NT2/D1 (cell line): ENCODE data around the gene ZNF385C.

ENCODE experiments used
- DNase-seq: peaks from one replicate; pipeline ENCODE4 v3.0.0-alpha.2; 2011; ENCODE audit warnings: low read depth, low spot score
- H3K27me3 ChIP-seq: 2 replicates; pipeline ENCODE4 v1.6.0; 2011; ENCODE audit warnings: mild to moderate bottlenecking; ENCODE audit not compliant: insufficient read length, insufficient read depth
- H3K36me3 ChIP-seq: 2 replicates; pipeline ENCODE4 v1.6.1; 2011; ENCODE audit warnings: mild to moderate bottlenecking, low read length, mixed read lengths; ENCODE audit not compliant: insufficient read depth, insufficient read length
- H3K4me1 ChIP-seq: 2 replicates; pipeline ENCODE4 v1.5.1; 2011; ENCODE audit not compliant: insufficient read depth, insufficient read length
- H3K4me3 ChIP-seq: 2 replicates; pipeline ENCODE4 v1.5.1; 2011; ENCODE audit warnings: low read depth; ENCODE audit not compliant: insufficient read length
- H3K9ac ChIP-seq: 2 replicates; pipeline ENCODE4 v1.6.0; 2011; ENCODE audit warnings: low read depth; ENCODE audit not compliant: insufficient read length
- H3K9me3 ChIP-seq: 2 replicates; pipeline ENCODE4 v1.5.1; 2011; ENCODE audit warnings: mild to moderate bottlenecking, low read length; ENCODE audit not compliant: insufficient read depth
- SUZ12 ChIP-seq: IDR thresholded peaks from 2 replicates; pipeline ENCODE4 v1.6.1; 2011; ENCODE audit not compliant: insufficient read length, insufficient read depth; ENCODE audit errors: extremely low read depth
- YY1 ChIP-seq: IDR thresholded peaks from 2 replicates; pipeline ENCODE4 v1.6.1; 2011; ENCODE audit not compliant: insufficient read length, insufficient read depth
- ZNF274 ChIP-seq: IDR thresholded peaks from 2 replicates; pipeline ENCODE4 v1.6.1; 2011; ENCODE audit warnings: mild to moderate bottlenecking, low read depth, low read length

The ZNF385C gene

GRCh38 chr17:42111265-42111636 is 13.0 kb upstream of the ZNF385C start:
- Histone ChIP-seq H3K9ac (no peak overlapping the region), H3K36me3 (peaks cover 37% of the 10 kb centered on the region), H3K4me1 (peaks cover 11% of the 10 kb centered on the region), H3K27me3 (no peaks in the 10 kb centered on the region), H3K9me3 (no peaks in the 10 kb centered on the region), H3K4me3 (no peak overlapping the region)
- TF ChIP-seq ZNF274 (no peak), YY1 (no peak), SUZ12 (no peak)
- no peak for DNase-seq

- H3K9ac ChIP-seq: no peak overlapping the region
- TF ChIP-seq SUZ12 (no peak), ZNF274 (no peak), YY1 (no peak)
- H3K9me3 ChIP-seq: no peaks in the 10 kb centered on the region
- H3K4me1 ChIP-seq: peaks cover 11% of the 10 kb centered on the region
- no peaks in the 10 kb centered on the region for H3K27me3 ChIP-seq
- H3K4me3 ChIP-seq: no peak overlapping the region
- peaks cover 30% of the 10 kb centered on the region for H3K36me3 ChIP-seq
- no peak for DNase-seq
These were observed 12.3 kb upstream of the ZNF385C start for GRCh38 chr17:42110301-42111264.

- Histone ChIP-seq H3K9me3 (no peaks in the 10 kb centered on the region), H3K9ac (no peak overlapping the region), H3K27me3 (no peaks in the 10 kb centered on the region), H3K36me3 (peaks cover 16% of the 10 kb centered on the region), H3K4me3 (no peak overlapping the region), H3K4me1 (peaks cover 11% of the 10 kb centered on the region)
- TF ChIP-seq YY1: no peak
- no peak for TF ChIP-seq ZNF274
- TF ChIP-seq SUZ12: no peak
- DNase-seq: no peak
These were observed 10.8 kb upstream of the ZNF385C start for GRCh38 chr17:42109086-42109485.

GRCh38 chr17:42107597-42108576 is 9.6 kb upstream of the ZNF385C start:
- TF ChIP-seq YY1: no peak
- TF ChIP-seq ZNF274: no peak
- TF ChIP-seq SUZ12: no peak
- peaks cover 5% of the 10 kb centered on the region for H3K36me3 ChIP-seq
- peak overlapping the region; percentile 24 for H3K4me3 ChIP-seq
- no peak overlapping the region for H3K9ac ChIP-seq
- DNase-seq: peak; percentile 81
- no peaks in the 10 kb centered on the region for H3K9me3 ChIP-seq
- peaks cover 11% of the 10 kb centered on the region for H3K4me1 ChIP-seq
- no peaks in the 10 kb centered on the region for H3K27me3 ChIP-seq

GRCh38 chr17:42107124-42107523 is 8.9 kb upstream of the ZNF385C start:
- H3K27me3 ChIP-seq: no peaks in the 10 kb centered on the region
- no peaks in the 10 kb centered on the region for H3K36me3 ChIP-seq
- H3K9ac ChIP-seq: no peak overlapping the region
- peaks cover 11% of the 10 kb centered on the region for H3K4me1 ChIP-seq
- DNase-seq: no peak
- no peaks in the 10 kb centered on the region for H3K9me3 ChIP-seq
- TF ChIP-seq YY1 (no peak), SUZ12 (no peak), ZNF274 (no peak)
- peak overlapping the region; percentile 24 for H3K4me3 ChIP-seq

- Histone ChIP-seq H3K36me3 (no peaks in the 10 kb centered on the region), H3K4me1 (peaks cover 11% of the 10 kb centered on the region), H3K9ac (no peak overlapping the region), H3K27me3 (no peaks in the 10 kb centered on the region), H3K9me3 (no peaks in the 10 kb centered on the region), H3K4me3 (no peak overlapping the region)
- no peak for DNase-seq
- no peak for TF ChIP-seq SUZ12
- no peak for TF ChIP-seq YY1
- no peak for TF ChIP-seq ZNF274
These were observed 7.7 kb upstream of the ZNF385C start for GRCh38 chr17:42106009-42106408.
